ENCODE data around the gene ELOVL1.

ELOVL1 gene

DNA sequence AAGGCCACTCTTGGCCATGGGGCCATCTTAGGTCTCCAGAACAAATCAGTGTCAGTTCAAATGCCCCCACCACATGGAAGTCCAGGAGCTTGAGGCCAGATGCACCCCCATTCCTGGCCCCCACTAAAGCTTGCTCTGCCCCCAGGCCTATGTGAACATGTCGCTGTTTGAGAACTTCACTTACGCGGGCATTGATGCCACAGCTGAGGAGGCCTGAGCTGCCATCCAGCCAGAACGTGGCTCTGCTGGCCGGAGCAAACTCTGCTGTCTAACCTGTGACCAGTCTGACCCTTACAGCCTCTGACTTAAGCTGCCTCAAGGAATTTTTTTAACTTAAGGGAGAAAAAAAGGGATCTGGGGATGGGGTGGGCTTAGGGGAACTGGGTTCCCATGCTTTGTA is 45.3 kb downstream of the ELOVL1 start:
- DNase-seq, result no peak

DNA sequence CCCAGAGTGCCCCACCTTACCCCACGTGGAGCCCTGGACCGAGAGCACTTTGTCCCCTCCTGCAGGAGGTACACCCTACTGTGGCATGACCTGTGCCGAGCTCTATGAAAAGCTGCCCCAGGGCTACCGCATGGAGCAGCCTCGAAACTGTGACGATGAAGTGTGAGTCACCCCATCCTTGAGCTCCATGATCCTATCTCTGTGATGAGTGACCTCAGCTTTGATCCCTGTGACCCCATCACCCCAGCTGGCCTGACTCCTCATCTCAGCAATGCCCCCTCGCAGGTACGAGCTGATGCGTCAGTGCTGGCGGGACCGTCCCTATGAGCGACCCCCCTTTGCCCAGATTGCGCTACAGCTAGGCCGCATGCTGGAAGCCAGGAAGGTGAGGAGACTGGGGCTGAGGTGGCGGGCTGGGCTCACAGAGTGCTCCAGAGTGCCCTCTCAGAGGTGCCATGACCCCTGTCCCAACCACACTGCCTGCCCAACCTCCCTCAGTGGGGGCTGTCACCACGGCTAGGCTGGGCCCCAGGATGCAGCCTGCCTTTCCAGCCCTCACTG is 46.4 kb downstream of the ELOVL1 start:
- DNase-seq, result no peak

DNA sequence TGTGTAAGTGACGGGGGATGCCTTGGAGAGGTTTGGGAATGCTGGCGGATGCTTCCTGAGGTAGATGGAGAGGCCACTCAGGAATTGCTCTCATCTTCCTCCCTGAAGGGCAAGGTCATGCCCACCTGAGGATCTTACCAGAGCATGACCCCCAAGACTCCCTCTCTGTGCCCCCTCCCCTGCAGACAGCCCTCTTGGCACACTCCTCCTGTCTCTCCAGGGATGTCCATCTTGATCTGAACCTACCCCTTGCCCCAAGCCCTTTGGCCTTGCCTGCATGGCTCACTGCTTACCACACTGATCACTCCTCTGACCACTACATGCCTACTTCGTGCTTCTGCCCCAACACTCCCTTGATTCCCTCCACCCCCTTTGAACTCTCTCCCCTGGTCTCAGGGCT is 48.0 kb downstream of the ELOVL1 start:
- no peak for DNase-seq

DNA sequence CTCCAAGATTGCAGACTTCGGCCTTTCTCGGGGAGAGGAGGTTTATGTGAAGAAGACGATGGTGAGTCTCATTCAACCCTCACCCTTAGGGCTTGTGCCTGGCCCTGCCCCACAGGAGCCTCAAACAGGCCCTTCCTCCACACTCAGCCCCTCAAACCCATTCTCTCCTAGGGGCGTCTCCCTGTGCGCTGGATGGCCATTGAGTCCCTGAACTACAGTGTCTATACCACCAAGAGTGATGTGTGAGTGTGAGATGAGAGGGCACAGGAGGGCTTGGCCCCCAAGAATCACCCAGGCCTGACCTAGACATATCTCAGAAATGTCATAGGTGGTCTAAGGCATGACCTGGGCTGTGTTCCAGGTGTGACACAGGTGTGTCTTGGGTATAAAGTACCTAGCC is 48.5 kb downstream of the ELOVL1 start:
- DNase-seq, result no peak

DNA sequence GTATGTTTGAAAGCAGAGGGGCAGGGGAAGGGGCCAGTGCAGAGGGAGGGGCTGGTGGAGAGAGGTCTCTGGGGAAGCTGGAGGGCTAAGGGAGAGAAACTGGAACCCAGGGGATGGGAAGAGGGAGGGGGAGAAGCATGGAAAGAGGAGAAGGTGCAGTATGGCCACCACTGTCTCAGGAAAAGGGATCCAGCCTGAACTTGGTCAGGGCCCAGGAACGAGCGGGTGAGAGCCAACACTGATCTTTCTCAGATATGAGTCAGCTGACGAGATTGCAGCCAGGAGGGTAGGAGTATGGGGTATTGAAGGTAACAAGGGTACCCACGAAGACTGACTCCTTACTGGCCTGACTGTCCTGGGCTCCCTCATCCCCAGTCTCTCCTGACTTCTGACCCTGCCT is 49.0 kb downstream of the ELOVL1 start:
- no peak for DNase-seq

DNA sequence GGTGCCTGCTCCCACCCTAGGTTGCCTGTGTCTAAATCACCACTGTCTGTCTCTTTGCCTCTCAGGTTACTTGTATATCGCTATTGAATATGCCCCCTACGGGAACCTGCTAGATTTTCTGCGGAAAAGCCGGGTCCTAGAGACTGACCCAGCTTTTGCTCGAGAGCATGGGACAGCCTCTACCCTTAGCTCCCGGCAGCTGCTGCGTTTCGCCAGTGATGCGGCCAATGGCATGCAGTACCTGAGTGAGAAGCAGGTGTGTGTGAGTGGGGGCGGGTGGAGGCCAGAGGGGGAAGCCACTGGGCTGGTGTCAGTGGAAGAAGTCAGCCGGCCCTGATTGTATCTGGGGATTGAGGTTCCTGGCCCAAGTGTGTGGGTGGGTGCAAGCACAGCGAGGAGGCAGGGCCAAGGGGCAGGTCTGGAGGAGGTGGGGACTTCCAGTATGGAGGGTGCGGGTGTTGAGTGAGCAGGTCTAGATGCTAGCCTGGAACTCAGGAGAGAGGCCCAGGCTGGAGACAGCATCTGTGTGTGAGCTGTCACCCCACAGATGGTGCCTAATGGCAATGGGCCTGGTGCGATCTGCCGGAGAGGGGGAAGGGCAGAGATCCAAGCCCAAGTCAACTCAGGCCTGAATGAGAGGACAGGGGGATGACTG is 49.9 kb downstream of the ELOVL1 start:
- DNase-seq, result no peak

DNA sequence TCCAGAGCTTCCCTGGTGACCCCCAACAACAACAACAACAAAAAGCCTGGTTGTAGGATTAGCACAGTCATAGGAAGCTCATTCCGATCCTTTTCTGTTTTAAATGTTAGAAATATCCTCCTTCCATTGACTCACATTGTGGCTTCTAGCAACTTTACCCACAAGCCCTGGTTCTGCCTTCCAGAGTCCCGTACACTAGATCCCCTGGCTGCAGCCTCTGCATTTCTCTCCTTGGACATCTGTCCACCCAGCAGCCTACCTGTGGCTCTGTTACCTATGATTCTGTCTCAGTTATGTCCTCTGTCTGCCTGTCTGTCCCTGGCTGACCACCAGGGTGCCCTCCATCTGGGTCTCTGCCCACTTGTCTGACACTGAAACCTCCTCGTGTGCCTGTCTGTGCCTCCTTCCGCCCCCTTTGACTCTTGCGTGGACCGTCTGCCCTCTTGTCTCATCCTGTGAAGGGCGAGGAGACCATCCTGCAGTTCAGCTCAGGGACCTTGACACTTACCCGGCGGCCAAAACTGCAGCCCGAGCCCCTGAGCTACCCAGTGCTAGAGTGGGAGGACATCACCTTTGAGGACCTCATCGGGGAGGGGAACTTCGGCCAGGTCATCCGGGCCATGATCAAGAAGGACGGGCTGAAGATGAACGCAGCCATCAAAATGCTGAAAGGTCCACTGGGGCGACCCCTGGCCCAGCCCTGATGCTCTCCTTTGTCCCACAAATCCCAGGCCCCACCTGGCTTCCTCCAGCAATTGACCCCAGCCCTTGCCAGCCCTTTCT is 50.9 kb downstream of the ELOVL1 start:
- DNase-seq, result no peak

DNA sequence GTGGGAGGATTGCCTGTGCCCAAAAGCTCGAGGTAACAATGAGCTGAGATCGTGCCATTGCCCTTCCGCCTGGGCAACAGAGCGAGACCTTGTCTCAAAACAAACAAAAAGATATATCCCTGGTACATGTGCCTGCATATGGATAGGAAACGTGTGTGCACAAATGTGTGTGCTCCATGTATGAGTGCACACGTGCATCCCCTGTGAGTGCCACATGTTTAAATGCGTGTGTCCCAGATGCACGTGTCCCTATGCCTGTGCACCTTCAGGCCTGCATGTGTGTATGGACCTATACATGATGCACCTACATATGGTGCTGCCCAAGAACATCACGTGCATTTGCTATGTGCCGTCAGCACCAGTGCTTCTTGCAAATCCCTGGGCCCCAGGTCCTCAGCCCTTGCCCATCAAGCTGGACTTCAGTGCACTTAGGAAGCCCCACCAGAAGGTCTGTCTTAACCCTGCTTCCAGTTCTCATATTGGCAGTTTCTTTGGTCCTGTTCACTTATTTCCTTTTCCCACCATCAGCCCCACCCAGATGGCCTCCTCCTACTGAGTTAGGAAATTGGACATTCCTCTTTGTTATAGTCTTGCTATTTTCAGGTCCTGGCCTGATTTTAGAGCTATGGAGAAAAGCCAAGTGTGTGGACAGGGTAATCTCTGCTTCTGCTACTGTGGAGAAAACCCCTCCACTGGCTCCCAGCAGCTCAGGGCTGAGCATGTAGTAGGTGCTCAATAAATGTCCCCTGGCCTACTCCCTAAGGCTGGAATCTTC is 51.7 kb downstream of the ELOVL1 start:
- no peak for DNase-seq

DNA sequence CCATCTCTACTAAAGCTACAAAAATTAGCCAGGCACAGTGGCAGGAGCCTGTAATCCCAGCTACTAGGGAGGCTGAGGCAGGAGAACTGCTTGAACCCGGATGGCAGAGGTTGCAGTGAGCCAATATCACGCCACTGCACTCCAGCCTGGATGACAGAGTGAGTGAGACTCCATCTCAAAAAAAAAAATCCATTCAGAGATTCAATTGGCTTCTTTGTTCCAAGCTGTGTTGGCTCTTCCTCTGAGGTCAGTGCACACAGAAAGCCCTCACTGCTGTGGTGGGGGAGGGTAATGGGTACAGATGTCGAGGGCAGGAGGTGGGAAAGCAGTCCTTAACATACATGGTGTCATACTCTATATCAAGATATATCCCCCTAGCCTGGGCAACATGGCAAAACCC is 52.3 kb downstream of the ELOVL1 start:
- DNase-seq, result no peak

DNA sequence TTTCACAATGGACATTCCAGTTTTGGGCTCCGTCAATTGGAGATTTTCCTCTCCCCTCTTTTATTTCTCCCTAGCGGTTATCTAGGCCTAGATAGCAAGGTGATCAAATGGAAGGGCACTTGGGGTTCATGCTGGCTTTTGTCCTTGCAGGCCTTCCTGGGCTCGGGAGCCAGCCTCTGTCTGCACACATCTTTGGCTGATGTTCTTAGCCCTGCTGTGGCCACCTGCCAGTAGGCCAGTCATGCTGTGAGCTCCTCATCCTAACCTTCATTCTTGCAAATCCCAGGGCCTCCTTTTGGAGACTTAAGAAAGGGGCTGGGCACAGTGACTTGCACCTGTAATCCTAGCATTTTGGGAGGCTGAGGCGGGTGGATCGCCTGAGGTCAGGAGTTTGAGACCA is 53.6 kb downstream of the ELOVL1 start:
- no peak for DNase-seq

DNA sequence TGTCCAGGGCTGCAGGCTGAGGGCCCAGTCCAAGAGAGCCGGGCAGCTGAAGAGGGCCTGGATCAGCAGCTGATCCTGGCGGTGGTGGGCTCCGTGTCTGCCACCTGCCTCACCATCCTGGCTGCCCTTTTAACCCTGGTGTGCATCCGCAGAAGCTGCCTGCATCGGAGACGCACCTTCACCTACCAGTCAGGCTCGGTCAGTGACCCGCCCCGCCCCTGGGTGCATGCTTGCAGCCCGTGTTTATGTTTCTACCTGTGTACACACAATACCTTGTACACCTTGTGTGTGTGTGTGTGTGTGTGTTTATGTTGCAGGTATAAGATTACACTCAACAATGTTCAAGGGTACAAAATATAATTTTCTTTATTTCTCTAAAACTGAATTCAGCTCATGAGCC is 54.0 kb downstream of the ELOVL1 start:
- DNase-seq, result no peak
